ENCODE measurements around the gene LRRC17. TPM values are rescaled to one million over a fixed set of nuclear protein-coding genes. Genes with fewer than 3 reads are reported as not detected.

The LRRC17 gene
- total RNA-seq, 1 experiment from 2014 or later, result 0.39 TPM

DNA sequence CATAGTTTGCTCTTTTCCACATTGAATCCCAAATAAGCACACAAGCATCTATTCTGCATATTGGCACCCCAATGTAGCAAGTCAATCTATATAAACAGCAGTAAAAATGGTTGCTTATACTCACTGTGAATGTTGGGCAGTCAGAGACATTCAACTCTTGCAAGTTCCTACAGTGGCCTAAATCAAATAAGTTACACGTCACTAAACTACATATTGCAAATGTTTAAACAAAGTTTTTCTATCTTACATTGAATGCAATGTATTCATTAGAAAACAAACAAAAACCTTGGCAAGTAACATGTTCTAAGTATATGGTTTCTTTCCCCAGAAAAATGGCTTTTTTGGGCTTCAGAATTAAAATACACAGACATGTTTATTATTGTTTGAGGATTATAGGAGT is 19.0 kb downstream of the LRRC17 start:
- intact Hi-C loops (cut with micrococcal nuclease; ENCODE audit: unreplicated experiment), result no loop called here
- no TSS peak for BruUV-seq (replicated peaks)
- no peaks in the 10 kb centered on the region for H3K36me3 ChIP-seq (ENCODE audit: control insufficient read depth, insufficient read depth, low read length)
- no peaks in the 10 kb centered on the region for H3K27me3 ChIP-seq (ENCODE audit: control insufficient read depth, insufficient read depth, low read length)
- in situ Hi-C loops (cut with HindIII; ENCODE audit: low pct_unique_long_range_greater_than_20kb, low sequenced_read_pairs), result no loop called here
- CTCF ChIA-PET, result no interaction called here
- no peak overlapping the region for H3K27ac ChIP-seq (ENCODE audit: low read length)
- POLR2A ChIA-PET, result no interaction called here
- TF ChIP-seq TCF7L2 (IDR thresholded peaks at IDR 0.05; ENCODE audit: low read depth, low read length), result no peak
- TF ChIP-seq, protein P1, sequence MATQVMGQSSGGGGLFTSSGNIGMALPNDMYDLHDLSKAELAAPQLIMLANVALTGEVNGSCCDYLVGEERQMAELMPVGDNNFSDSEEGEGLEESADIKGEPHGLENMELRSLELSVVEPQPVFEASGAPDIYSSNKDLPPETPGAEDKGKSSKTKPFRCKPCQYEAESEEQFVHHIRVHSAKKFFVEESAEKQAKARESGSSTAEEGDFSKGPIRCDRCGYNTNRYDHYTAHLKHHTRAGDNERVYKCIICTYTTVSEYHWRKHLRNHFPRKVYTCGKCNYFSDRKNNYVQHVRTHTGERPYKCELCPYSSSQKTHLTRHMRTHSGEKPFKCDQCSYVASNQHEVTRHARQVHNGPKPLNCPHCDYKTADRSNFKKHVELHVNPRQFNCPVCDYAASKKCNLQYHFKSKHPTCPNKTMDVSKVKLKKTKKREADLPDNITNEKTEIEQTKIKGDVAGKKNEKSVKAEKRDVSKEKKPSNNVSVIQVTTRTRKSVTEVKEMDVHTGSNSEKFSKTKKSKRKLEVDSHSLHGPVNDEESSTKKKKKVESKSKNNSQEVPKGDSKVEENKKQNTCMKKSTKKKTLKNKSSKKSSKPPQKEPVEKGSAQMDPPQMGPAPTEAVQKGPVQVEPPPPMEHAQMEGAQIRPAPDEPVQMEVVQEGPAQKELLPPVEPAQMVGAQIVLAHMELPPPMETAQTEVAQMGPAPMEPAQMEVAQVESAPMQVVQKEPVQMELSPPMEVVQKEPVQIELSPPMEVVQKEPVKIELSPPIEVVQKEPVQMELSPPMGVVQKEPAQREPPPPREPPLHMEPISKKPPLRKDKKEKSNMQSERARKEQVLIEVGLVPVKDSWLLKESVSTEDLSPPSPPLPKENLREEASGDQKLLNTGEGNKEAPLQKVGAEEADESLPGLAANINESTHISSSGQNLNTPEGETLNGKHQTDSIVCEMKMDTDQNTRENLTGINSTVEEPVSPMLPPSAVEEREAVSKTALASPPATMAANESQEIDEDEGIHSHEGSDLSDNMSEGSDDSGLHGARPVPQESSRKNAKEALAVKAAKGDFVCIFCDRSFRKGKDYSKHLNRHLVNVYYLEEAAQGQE (IDR thresholded peaks at IDR 0.05; ENCODE audit: insufficient read depth in 1 of 2, low read depth in 2 of 2, low read length in 1 of 2), result no peak
- TF ChIP-seq SIN3A (IDR thresholded peaks at IDR 0.05; ENCODE audit: borderline replicate concordance, insufficient read depth, low read depth, low read length), result no peak
- TF ChIP-seq POLR2AphosphoS5 (IDR thresholded peaks at IDR 0.05; ENCODE audit: low read depth, low read length), result no peak
- TF ChIP-seq, protein P2, sequence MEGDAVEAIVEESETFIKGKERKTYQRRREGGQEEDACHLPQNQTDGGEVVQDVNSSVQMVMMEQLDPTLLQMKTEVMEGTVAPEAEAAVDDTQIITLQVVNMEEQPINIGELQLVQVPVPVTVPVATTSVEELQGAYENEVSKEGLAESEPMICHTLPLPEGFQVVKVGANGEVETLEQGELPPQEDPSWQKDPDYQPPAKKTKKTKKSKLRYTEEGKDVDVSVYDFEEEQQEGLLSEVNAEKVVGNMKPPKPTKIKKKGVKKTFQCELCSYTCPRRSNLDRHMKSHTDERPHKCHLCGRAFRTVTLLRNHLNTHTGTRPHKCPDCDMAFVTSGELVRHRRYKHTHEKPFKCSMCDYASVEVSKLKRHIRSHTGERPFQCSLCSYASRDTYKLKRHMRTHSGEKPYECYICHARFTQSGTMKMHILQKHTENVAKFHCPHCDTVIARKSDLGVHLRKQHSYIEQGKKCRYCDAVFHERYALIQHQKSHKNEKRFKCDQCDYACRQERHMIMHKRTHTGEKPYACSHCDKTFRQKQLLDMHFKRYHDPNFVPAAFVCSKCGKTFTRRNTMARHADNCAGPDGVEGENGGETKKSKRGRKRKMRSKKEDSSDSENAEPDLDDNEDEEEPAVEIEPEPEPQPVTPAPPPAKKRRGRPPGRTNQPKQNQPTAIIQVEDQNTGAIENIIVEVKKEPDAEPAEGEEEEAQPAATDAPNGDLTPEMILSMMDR (IDR thresholded peaks at IDR 0.05), result no peak
- no peaks in the 10 kb centered on the region for H3K9me3 ChIP-seq (ENCODE audit: control insufficient read depth, insufficient read depth, low read depth, low read length)
- DNase-seq (ENCODE audit: low read depth, low spot score) (no peak), ATAC-seq (no peak)
- H3K4me3 ChIP-seq (ENCODE audit: low read depth in 2 of 2, low read length in 2 of 2), result no peak overlapping the region
- H3K4me1 ChIP-seq (ENCODE audit: control insufficient read depth, insufficient read depth, low read length), result no peaks in the 10 kb centered on the region; the same call in 1 of the 2 replicates

GRCh38 chr7:102933763-102934162 is 21.0 kb downstream of the LRRC17 start:
- POLR2A ChIA-PET, result no interaction called here
- H3K4me1 ChIP-seq (ENCODE audit: control insufficient read depth, insufficient read depth, low read length), result no peaks in the 10 kb centered on the region
- H3K27ac ChIP-seq (ENCODE audit: low read length), result no peak overlapping the region; the same call in 1 of the 2 replicates
- H3K9me3 ChIP-seq (ENCODE audit: control insufficient read depth, insufficient read depth, low read depth, low read length), result no peaks in the 10 kb centered on the region
- no peak for DNase-seq (ENCODE audit: low read depth, low spot score)
- no peak overlapping the region for H3K4me3 ChIP-seq (ENCODE audit: low read depth in 2 of 2, low read length in 2 of 2)
- intact Hi-C loops (cut with micrococcal nuclease; ENCODE audit: unreplicated experiment), result no loop called here
- BruUV-seq (replicated peaks), result no TSS peak
- in situ Hi-C loops (cut with HindIII; ENCODE audit: low pct_unique_long_range_greater_than_20kb, low sequenced_read_pairs), result no loop called here
- CTCF ChIA-PET, result no interaction called here
- no peaks in the 10 kb centered on the region for H3K36me3 ChIP-seq (ENCODE audit: control insufficient read depth, insufficient read depth, low read length)
- TF ChIP-seq TCF7L2 (IDR thresholded peaks at IDR 0.05; ENCODE audit: low read depth, low read length) (no peak), POLR2AphosphoS5 (IDR thresholded peaks at IDR 0.05; ENCODE audit: low read depth, low read length) (no peak), SIN3A (IDR thresholded peaks at IDR 0.05; ENCODE audit: borderline replicate concordance, insufficient read depth, low read depth, low read length) (no peak)
- TF ChIP-seq, protein P2 (IDR thresholded peaks at IDR 0.05), result no peak
- TF ChIP-seq, protein P1 (IDR thresholded peaks at IDR 0.05; ENCODE audit: insufficient read depth in 1 of 2, low read depth in 2 of 2, low read length in 1 of 2), result no peak
- ATAC-seq, result no peak
- H3K27me3 ChIP-seq (ENCODE audit: control insufficient read depth, insufficient read depth, low read length), result no peaks in the 10 kb centered on the region

Data from Panc1 (cell line).